ENCODE results near the gene FRMD4A.

- TF ChIP-seq POLR2A (IDR thresholded peaks at IDR 0.05) (no peak), CTCF (IDR thresholded peaks at IDR 0.05) (no peak)
Measured at GRCh38 chr10:13732465-13732881, 598.3 kb downstream of the FRMD4A start.

Measured in heart left ventricle (tissue), 13 donors.